KBM-7 (cell line): ENCODE measurements around the gene NLRP12.
"Not testable (repeated sequence)": the region's sequence is repeated elsewhere in the genome, so short reads cannot be mapped to it uniquely, and the experiment has no call there.

Experiments used
- DNase-seq: peaks from one replicate; pipeline ENCODE4 v3.0.0-alpha.2; 2015
- in situ Hi-C: fragments of 300-500 bp; cut with MboI; formaldehyde crosslinking; loops from 2 replicates; pipeline ENCODE4 v1.14.3; 2020; ENCODE audit warnings: low sequenced_read_pairs, low pct_unique_long_range_greater_than_20kb, mixed read lengths

NLRP12 gene

GRCh38 chr19:53824134-53824611 is at the start of gene NLRP12:
NLRP12 (minus strand) TSS chr19:53824314; CDS start chr19:53824174, 140 bp downstream.
- peak; percentile 91 for DNase-seq
- in situ Hi-C loops: no loop called here

DNA sequence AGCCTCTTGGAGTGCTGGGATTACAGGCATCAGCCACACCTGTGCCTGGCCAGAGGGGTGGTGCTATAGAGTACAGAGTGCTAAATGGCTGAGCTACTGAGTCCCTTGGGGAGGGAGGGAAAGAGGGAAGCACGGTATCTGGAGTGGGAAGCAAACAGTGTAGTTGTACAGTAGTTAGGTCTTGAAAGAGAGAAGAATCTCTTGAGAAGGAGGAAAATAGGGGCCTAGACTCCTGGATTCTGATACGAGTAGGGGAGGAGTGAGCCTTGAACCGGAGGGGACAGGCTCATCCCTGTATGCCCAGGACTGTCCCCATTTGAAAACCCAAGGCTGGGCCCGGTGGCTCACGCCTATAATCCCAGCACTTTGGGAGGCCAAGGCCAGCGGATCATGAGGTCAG is 48.6 kb upstream of the NLRP12 start:
- in situ Hi-C loops: no loop called here
- no peak for DNase-seq

GRCh38 chr19:53871454-53871853 is 47.3 kb upstream of the NLRP12 start:
- peak; percentile 51 for DNase-seq
- in situ Hi-C loops: no loop called here

- in situ Hi-C loops: no loop called here
- DNase-seq: peak; percentile 79
These were observed 46.4 kb upstream of the NLRP12 start for GRCh38 chr19:53870485-53870844.

- DNase-seq, in situ Hi-C loops: not testable (repeated sequence)
These were observed 45.8 kb upstream of the NLRP12 start for GRCh38 chr19:53869805-53870484.

DNA sequence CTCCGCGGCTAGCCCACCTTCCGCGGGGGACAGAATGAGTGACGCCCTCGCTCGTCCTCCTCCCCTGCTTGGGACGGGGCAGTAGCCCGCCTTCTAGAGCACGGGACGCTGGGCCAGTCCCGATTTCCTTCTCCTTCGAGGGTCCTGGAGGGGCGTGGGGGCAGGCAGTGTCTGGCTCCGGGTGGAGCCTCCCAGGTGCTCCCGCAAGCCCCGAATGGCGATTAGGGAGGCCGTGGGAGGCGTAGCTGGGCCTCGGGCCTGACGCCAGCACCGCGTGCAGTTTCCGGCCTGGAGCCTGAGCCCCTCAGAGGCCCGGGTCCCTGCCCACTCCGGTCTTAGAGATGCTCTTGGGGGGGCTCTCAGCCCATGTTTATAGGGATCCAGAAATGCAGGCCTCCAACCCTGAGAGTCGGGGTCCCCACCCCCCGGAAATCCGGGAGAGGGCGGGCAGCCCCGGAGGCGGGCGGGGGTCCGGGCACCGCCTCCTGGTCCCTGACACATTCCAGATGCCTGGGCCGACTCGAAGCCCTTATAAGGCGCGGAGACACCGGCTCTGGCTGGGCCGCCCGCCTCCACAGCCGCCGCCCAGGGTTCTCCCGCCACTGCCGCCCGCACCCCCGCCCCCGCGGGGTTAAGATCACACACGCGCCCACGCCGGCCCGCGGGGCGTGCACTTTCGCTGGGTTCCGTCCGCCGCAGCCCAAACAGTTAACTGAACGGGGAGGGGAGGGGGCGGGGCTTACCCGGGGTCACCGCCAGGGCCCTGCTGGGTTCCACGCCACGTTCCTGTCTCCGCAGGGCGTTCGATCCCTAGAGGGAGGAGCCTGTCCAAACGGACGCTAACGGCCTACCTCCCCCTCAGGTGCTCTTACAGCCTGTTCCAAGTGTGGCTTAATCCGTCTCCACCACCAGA is 45.0 kb upstream of the NLRP12 start:
- DNase-seq: peak; percentile 87
- in situ Hi-C loops: no loop called here

DNA sequence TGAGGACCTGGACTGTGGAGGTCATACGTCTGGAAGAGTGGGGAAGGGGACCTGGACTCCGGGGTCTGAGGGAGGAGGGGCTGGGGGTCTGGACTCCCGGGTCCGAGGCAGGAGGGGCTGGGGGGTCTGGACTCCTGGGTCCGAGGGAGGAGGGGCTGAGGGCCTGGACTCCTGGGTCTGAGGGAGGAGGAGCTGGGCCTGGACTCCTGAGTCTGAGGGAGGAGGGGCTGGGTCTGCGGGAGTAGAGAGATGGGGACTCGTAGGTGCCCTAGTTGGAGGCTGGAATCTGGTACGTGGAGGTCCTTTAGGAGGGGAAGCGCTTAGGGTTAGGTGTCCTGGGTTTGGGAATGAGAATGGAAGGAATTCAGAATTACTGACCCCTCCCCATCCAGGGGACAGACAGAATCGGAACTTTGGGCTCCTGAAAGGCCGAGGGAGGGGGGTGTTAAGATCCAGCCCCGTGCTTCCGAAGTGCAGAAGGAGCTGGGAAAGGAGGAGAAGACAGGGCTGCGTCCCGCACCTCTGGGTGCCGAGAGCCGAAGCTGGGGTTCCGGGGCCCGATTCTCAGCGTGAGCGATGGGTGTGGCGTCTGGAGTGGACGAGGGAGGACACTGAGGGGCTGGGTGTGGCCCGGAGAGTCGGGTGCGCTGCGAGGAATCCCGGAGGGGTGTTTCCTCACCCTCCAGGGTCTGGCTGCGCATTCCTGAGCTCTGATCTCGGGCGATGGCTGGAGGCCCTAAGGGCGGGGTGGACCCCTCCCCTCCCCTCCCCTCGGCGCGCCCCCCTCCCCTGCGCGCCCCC is 44.2 kb upstream of the NLRP12 start:
- DNase-seq: no peak
- in situ Hi-C loops: no loop called here

DNA sequence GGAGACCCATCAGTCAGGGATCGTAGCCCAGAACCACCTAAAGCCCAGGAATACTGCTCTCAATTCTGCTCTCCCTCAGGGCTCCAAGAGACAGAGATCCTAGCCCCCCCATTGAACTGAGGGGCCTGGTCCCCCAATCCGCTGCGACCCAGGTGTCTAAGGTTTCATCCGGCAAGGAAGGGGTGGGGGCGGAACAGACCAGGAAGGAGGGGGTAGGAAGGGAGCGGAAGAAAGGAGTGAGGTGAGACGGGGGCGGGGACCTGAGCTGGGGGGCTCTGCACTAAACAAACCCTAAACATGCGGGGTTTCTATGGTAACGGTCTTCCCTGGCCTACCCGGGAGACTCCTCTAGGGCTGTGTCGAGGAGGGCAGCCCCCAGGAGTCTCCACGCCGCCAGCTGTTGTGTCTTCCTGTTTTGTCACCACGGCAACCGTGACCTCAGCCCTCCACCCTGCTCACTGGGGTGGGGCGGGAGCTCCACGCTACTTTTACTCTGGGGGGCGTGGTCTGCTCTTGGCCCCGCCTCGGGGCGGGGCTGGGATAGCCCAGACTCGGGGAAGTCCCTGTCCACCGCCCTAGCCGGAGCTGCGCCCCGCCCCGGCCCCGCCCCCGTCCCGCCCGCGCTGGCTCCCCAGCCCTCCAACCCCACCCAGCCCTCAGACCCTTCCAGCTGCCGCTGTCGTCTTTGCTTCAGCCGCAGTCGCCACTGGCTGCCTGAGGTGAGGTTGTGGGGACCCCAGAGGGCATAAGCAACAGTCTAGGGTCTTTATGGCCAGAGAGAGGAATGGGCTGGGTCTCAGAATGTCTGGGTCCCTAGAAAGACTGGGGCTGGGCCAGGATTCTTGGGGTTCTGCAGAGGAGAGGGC is 43.3 kb upstream of the NLRP12 start, which contains the start of gene MYADM:
TSS of gene MYADM (plus strand) at position 659 of the 866 bp plus-strand sequence. CDS start 5,647 bp downstream, outside the sequence.
- in situ Hi-C loops: no loop called here
- peak; percentile 99 for DNase-seq

DNA sequence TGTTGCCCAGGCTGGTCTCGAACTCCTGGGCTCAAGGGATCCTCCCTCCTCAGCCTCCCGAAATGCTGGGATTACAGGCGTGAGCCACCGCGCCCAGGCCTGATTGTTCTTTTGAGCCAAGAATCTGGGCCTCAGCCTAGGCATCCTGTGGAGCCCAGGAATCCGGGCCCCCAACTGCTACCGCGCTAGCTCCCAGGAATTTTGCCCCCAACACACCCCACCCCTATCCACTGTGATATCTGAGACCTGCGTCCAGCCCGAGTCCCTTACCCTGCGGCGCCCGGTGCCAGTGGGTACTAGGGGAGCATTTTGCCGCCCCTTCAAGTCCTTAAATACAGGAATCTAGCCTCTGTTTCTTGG is 42.7 kb upstream of the NLRP12 start:
- in situ Hi-C loops: no loop called here
- no peak for DNase-seq

GRCh38 chr19:53865918-53866864 is 42.1 kb upstream of the NLRP12 start:
- DNase-seq: no peak
- in situ Hi-C loops: no loop called here

DNA sequence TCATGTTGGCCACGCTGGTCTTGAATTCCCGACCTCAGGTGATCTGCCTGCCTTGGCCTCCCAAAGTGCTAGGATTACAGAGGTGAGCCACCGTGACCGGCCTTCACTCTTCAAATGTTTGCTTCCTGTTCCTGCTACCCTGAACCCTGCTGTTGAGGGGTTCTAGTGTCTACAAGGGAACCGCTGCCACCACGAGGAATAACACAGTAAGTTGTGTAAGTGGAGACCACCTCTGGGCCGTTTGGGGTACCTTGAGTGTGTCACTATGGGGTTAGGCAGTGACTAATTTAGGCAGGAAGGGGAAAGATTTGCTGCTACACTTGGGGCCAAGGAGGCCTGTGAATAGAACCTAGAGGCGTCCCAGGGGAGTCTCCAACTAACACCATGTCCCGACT is 41.4 kb upstream of the NLRP12 start:
- in situ Hi-C loops: no loop called here

GRCh38 chr19:53864308-53864836 is 40.3 kb upstream of the NLRP12 start:
- in situ Hi-C loops: no loop called here
- no peak for DNase-seq

More for the DNA sequence above, 41.4 kb upstream of the NLRP12 start:
- no peak for DNase-seq

DNA sequence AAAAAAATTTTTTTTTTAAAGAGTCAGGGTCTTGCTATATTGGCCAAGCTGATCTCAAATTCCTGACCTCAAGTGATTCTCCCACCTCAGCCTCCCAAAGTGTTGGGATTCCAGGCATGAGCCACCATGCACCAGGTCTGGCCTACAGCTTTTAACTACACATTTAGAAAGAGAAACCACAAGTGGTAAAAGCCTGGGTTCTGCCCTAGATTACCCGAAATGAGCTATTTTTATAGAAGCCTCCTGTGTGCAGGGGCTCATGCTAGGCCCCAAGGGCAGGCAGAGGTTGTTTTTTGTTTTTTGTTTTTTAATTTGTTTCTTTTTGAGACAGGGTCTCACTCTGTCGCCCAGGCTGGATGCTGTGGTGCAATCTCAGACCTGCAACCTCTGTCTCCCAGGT is 29.6 kb upstream of the NLRP12 start:
- DNase-seq: no peak
- in situ Hi-C loops: no loop called here

GRCh38 chr19:53849237-53849676 is 25.1 kb upstream of the NLRP12 start:
- peak; percentile 90 for DNase-seq
- in situ Hi-C loops: no loop called here

DNA sequence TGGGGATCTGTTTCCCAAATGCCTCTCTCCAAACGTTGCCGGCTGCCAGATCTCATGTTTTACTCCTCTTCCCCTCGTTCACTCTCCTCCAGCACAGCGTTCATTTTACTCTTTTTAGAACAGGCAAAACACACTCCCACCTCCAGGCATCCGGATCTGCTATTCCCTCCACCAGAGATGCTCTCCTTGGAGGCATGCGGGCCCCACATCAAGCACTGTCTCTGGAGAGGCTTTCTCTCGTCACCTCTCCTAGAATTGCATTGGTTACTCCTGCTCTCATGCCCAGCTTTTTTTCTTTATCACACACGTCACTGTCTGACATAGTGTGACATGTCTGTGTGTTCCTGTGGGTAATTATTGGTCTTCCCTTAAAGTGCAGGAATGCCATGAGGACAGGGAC is 23.4 kb upstream of the NLRP12 start:
- DNase-seq: no peak
- in situ Hi-C loops: no loop called here

GRCh38 chr19:53844849-53845246 is 20.7 kb upstream of the NLRP12 start:
- in situ Hi-C loops: no loop called here
- no peak for DNase-seq

GRCh38 chr19:53840914-53841313 is 16.8 kb upstream of the NLRP12 start:
- in situ Hi-C loops, DNase-seq: not testable (repeated sequence)
